Endothelial cell of umbilical vein (primary cell): ENCODE measurements around the gene KLF16. TPM values are rescaled to one million over a fixed set of nuclear protein-coding genes. Genes with fewer than 3 reads are reported as not detected.

Experiments used
- BruUV-seq: library from RNA; stranded (reverse); fragments of 400-500 nt; replicated peaks from 2 replicates; lab custom pipeline; 2021; lab: Mats Ljungman, UMichigan
- CTCF ChIA-PET: fragments of 300-600, 350-600 bp; sonication (Branson Sonifier 250); formaldehyde crosslinking; loops from one replicate; lab custom pipeline; 2021; ENCODE audit warnings: antibody characterized with exemption, inconsistent platforms; lab: Charles Lee
- POLR2A ChIA-PET: fragments of 300-600, 350-600 bp; sonication (Branson Sonifier 250); formaldehyde crosslinking; loops from one replicate; lab custom pipeline; 2021; ENCODE audit warnings: antibody characterized with exemption, inconsistent platforms; lab: Charles Lee
- DNase-seq: peaks from one replicate; pipeline ENCODE4 v3.0.0-alpha.2; 2011; ENCODE audit warnings: low read depth, low spot score
- FAIRE-seq: peaks from 2 replicates; lab custom pipeline; 2011; peaks lifted over from hg19 to GRCh38; lab: Jason Lieb, UNC
- H2AFZ ChIP-seq: 2 replicates; pipeline ENCODE4 v1.6.0; 2012; ENCODE audit warnings: low read depth, low read length, control low read depth, inconsistent platforms
- H3K27ac ChIP-seq: 2 replicates; pipeline ENCODE4 v1.5.1; 2011; ENCODE audit warnings: low read depth, mild to moderate bottlenecking, control low read depth, low read length, moderate library complexity; ENCODE audit not compliant: insufficient read depth
- H3K27me3 ChIP-seq, 2 experiments: 2 replicates each; pipeline versions ENCODE4 v1.6.0 to v1.6.1; 2011; ENCODE audit warnings: low read length in 2 of 2, mixed read lengths in 1 of 2; ENCODE audit not compliant: control insufficient read depth in 2 of 2, insufficient read depth in 2 of 2
- H3K36me3 ChIP-seq, 2 experiments: 2 replicates in 1 of 2; 3 replicates in 1 of 2; pipeline ENCODE4 v1.5.1; 2011; ENCODE audit warnings: low read length in 2 of 2, mild to moderate bottlenecking in 1 of 2, moderate library complexity in 1 of 2; ENCODE audit not compliant: control insufficient read depth in 2 of 2, insufficient read depth in 2 of 2; ENCODE audit errors: extremely low read depth in 1 of 2
- H3K4me1 ChIP-seq: 3 replicates; pipeline ENCODE4 v1.5.1; 2011; ENCODE audit warnings: mild to moderate bottlenecking, low read length; ENCODE audit not compliant: control insufficient read depth, insufficient read depth; ENCODE audit errors: extremely low read depth
- H3K4me2 ChIP-seq: 2 replicates; pipeline ENCODE4 v1.6.1; 2011; ENCODE audit warnings: low read length, control low read depth, mixed read lengths; ENCODE audit not compliant: insufficient read depth
- H3K4me3 ChIP-seq, 3 experiments: fragments of 200-600 bp in 1 of 3; sonication (generic), shearing (Covaris generic) in 1 of 3; replicated peaks in 1 of 3; 2 replicates each; pipeline ENCODE4 v1.5.1; 2011 to 2016; ENCODE audit warnings: control low read depth in 3 of 3, low read length in 3 of 3, mild to moderate bottlenecking in 2 of 3, inconsistent platforms in 1 of 3, low read depth in 1 of 3, moderate library complexity in 1 of 3; ENCODE audit not compliant: insufficient read depth in 1 of 3
- H3K79me2 ChIP-seq: 2 replicates; pipeline ENCODE4 v1.6.0; 2012; ENCODE audit warnings: low read length, inconsistent platforms; ENCODE audit not compliant: control insufficient read depth, insufficient read depth
- H3K9ac ChIP-seq: replicated peaks from 2 replicates; pipeline ENCODE3; 2011; ENCODE audit warnings: low read length, control low read depth; ENCODE audit not compliant: insufficient read depth; ENCODE audit errors: extremely low read depth
- H3K9me1 ChIP-seq: replicated peaks from 3 replicates; pipeline ENCODE4 v1.6.0; 2011; ENCODE audit warnings: mild to moderate bottlenecking, low read length; ENCODE audit not compliant: control insufficient read depth, insufficient read depth; ENCODE audit errors: extremely low read depth
- H3K9me3 ChIP-seq: replicated peaks from 2 replicates; pipeline ENCODE4 v1.5.1; 2012; ENCODE audit warnings: low read length, inconsistent platforms; ENCODE audit not compliant: control insufficient read depth, insufficient read depth
- H4K20me1 ChIP-seq: replicated peaks from 2 replicates; pipeline ENCODE3; 2011; ENCODE audit warnings: mild to moderate bottlenecking, low read length; ENCODE audit not compliant: control insufficient read depth, insufficient read depth; ENCODE audit errors: extremely low read depth
- POLR2A ChIP-seq: IDR thresholded peaks from 2 replicates; pipeline ENCODE4 v1.6.1; 2012; ENCODE audit warnings: low read depth, mild to moderate bottlenecking, control low read depth, low read length
- dilution Hi-C: fragments of 300-500 bp; cut with MboI; formaldehyde crosslinking; loops from one replicate; pipeline ENCODE4 v1.15.0; 2019; ENCODE audit warnings: low sequenced_read_pairs; ENCODE audit not compliant: extremely low pct_ligation_motif_present
- intact Hi-C: fragments of 100-400 bp; cut with micrococcal nuclease; formaldehyde crosslinking; loops from one replicate; pipeline ENCODE4 v1.10.0; 2022
- polyA plus RNA-seq, 4 experiments: library from polyadenylated mRNA; depleted of rRNA in 3 of 4; stranded (reverse) in 3 of 4; unstranded in 1 of 4; fragments of >200 nt; gene quantifications; 2 replicates each; pipeline versions ENCODE4 v1.2.1 to v1.2.3, GENCODE V29; 2011 to 2012; ENCODE audit warnings: missing spikeins in 1 of 4
- total RNA-seq: library from RNA; stranded (reverse); gene quantifications from 2 replicates; pipeline ENCODE4 v1.2.3, GENCODE V29; 2021
- TF ChIP-seq, protein P1 (sequence below): IDR thresholded peaks from 2 replicates; pipeline ENCODE4 v1.6.1; 2011; ENCODE audit not compliant: insufficient read depth, insufficient read length
- TF ChIP-seq, protein P2 (sequence below), 2 donors: IDR thresholded peaks; 1 replicate in 1 of 2; 2 replicates in 1 of 2; pipeline ENCODE4 v1.5.1; 2011; ENCODE audit warnings: low read length in 2 of 2, mild to moderate bottlenecking in 2 of 2, moderate library complexity in 2 of 2, control low read depth in 1 of 2, inconsistent platforms in 1 of 2, low read depth in 1 of 2; ENCODE audit not compliant: insufficient read depth in 1 of 2; ENCODE audit errors: extremely low read depth in 1 of 2

Gene KLF16
- total and polyA plus RNA-seq, 2 donors (not counting 3 experiments of a cell fraction or from before 2014, with no cell fraction given), result 11.6 to 36.6 TPM

DNA sequence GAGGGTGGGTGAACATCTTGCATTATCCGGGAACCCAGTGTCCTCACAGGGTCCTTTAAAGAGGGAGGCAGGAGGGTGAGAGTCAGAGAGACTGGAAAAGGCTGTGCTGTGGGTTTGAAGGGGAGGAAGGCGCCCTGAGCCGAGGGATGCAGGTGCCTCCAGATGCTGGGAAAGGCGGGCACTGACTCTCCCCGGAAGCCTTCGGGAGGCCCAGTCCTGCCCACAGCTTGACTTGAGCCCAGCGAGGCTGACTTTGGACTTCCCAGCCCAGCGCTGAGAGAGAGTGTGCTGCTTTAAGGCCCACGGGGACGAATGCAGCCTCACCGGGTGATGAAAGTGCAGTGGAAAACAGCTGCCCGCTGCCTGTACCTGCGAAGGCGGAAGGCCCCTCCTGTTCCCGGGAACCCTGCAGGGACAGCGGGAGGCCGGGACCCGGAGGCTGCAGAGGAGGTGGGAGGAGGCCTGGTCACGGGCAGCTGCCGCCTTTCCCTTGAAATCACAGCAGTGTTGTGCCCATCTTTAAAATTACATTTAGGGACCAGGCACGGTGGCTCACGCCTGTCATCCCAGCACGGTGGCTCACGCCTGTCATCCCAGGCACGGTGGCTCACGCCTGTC lies 31.2 kb downstream of the KLF16 start:
- no peak for DNase-seq
- no peaks in the 10 kb centered on the region for H4K20me1 ChIP-seq

More for the DNA sequence above, 31.2 kb downstream of the KLF16 start:
- H3K27ac ChIP-seq, result no peak overlapping the region
- no peak overlapping the region for H3K9ac ChIP-seq
- H3K4me2 ChIP-seq, result no peak overlapping the region
- intact Hi-C loops, result no loop called here
- H3K27me3 ChIP-seq, result no peaks in the 10 kb centered on the region
- BruUV-seq, result no TSS peak
- H3K9me3 ChIP-seq, result no peaks in the 10 kb centered on the region
- H3K9me1 ChIP-seq, result no peaks in the 10 kb centered on the region
- H2AFZ ChIP-seq, result no peak overlapping the region
- TF ChIP-seq, protein P1, sequence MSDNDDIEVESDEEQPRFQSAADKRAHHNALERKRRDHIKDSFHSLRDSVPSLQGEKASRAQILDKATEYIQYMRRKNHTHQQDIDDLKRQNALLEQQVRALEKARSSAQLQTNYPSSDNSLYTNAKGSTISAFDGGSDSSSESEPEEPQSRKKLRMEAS, result no peak
- TF ChIP-seq, protein P2, sequence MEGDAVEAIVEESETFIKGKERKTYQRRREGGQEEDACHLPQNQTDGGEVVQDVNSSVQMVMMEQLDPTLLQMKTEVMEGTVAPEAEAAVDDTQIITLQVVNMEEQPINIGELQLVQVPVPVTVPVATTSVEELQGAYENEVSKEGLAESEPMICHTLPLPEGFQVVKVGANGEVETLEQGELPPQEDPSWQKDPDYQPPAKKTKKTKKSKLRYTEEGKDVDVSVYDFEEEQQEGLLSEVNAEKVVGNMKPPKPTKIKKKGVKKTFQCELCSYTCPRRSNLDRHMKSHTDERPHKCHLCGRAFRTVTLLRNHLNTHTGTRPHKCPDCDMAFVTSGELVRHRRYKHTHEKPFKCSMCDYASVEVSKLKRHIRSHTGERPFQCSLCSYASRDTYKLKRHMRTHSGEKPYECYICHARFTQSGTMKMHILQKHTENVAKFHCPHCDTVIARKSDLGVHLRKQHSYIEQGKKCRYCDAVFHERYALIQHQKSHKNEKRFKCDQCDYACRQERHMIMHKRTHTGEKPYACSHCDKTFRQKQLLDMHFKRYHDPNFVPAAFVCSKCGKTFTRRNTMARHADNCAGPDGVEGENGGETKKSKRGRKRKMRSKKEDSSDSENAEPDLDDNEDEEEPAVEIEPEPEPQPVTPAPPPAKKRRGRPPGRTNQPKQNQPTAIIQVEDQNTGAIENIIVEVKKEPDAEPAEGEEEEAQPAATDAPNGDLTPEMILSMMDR (IDR thresholded peaks at IDR 0.05; ENCODE audit: extremely low read depth in 1 of 2, insufficient read depth in 1 of 2, low read depth in 1 of 2, low read length in 2 of 2), result no peak
- no peak for TF ChIP-seq POLR2A
- no peak for FAIRE-seq
- H3K36me3 ChIP-seq, result peaks cover 0 to 5% of the 10 kb centered on the region in 2 experiments
- H3K79me2 ChIP-seq, result peaks cover 51% of the 10 kb centered on the region
- CTCF ChIA-PET, result interaction anchor here (1.0 to 2.1 kb wide), 2 partner anchors 8 to 21 kb away, joined by 3 to 4 read pairs; no protein-coding TSS in a partner anchor
- H3K4me3 ChIP-seq, result no peak overlapping the region
- H3K4me1 ChIP-seq, result no peaks in the 10 kb centered on the region
- dilution Hi-C loops, result no loop called here
- POLR2A ChIA-PET, result no interaction called here
